Osteocyte (in vitro differentiated cells): ENCODE results near the gene PSMB5. TPM values are rescaled to one million over a fixed set of nuclear protein-coding genes. Genes with fewer than 3 reads are reported as not detected.

Source experiments
- DNase-seq: peaks from one replicate; pipeline ENCODE4 v3.0.0; 2021; ENCODE audit warnings: mixed read lengths; ENCODE audit not compliant: unreplicated experiment; ENCODE audit errors: extremely low spot score
- H3K27ac Mint-ChIP-seq: one replicate; pipeline ENCODE4 v1.8.0; 2021; ENCODE audit warnings: mild to moderate bottlenecking, mixed read lengths; ENCODE audit not compliant: unreplicated experiment
- H3K27me3 Mint-ChIP-seq: one replicate; pipeline ENCODE4 v1.8.0; 2021; ENCODE audit warnings: mixed read lengths; ENCODE audit not compliant: unreplicated experiment
- H3K36me3 Mint-ChIP-seq: one replicate; pipeline ENCODE4 v1.8.0; 2021; ENCODE audit warnings: mixed read lengths; ENCODE audit not compliant: unreplicated experiment
- H3K4me1 Mint-ChIP-seq: one replicate; pipeline ENCODE4 v1.8.0; 2021; ENCODE audit warnings: mixed read lengths; ENCODE audit not compliant: unreplicated experiment
- H3K4me3 Mint-ChIP-seq: one replicate; pipeline ENCODE4 v1.8.0; 2021; ENCODE audit warnings: mild to moderate bottlenecking, moderate library complexity, mixed read lengths; ENCODE audit not compliant: unreplicated experiment
- H3K9me3 Mint-ChIP-seq: one replicate; pipeline ENCODE4 v1.8.0; 2021; ENCODE audit warnings: mixed read lengths; ENCODE audit not compliant: unreplicated experiment
- CTCF ChIP-seq: fragments of 200-600 bp; sonication (generic); IDR thresholded peaks from 2 replicates; pipeline ENCODE4 v1.5.0; 2021; ENCODE audit warnings: antibody characterized with exemption, mild to moderate bottlenecking, moderate library complexity
- total RNA-seq: library from RNA; stranded (reverse); gene quantifications from 2 replicates; pipeline ENCODE4 v1.2.1, GENCODE V29; 2021

The PSMB5 gene
- total RNA-seq, 1 donor from 2014 or later = 147 TPM

- Mint-ChIP-seq H3K4me3 (no peak overlapping the region), H3K4me1 (peaks cover 15% of the 10 kb centered on the region), H3K27me3 (no peaks in the 10 kb centered on the region), H3K9me3 (no peaks in the 10 kb centered on the region), H3K27ac (peak overlapping the region; percentile 82), H3K36me3 (no peaks in the 10 kb centered on the region)
- DNase-seq = no peak
- no peak for TF ChIP-seq CTCF
Measured at GRCh38 chr14:23047034-23047634, 12.4 kb upstream of the PSMB5 start.

GRCh38 chr14:23045419-23046357 is 11.0 kb upstream of the PSMB5 start:
- Mint-ChIP-seq H3K4me1 (peaks cover 15% of the 10 kb centered on the region), H3K4me3 (no peak overlapping the region), H3K27me3 (no peaks in the 10 kb centered on the region), H3K36me3 (no peaks in the 10 kb centered on the region), H3K9me3 (no peaks in the 10 kb centered on the region), H3K27ac (no peak overlapping the region)
- no peak for DNase-seq
- no peak for TF ChIP-seq CTCF

- TF ChIP-seq CTCF = no peak
- Mint-ChIP-seq H3K4me3 (no peak overlapping the region), H3K27ac (no peak overlapping the region), H3K4me1 (peaks cover 15% of the 10 kb centered on the region), H3K27me3 (no peaks in the 10 kb centered on the region), H3K9me3 (no peaks in the 10 kb centered on the region), H3K36me3 (no peaks in the 10 kb centered on the region)
- no peak for DNase-seq
Measured at GRCh38 chr14:23044840-23045239, 10.1 kb upstream of the PSMB5 start.

GRCh38 chr14:23043754-23044153 is 9.1 kb upstream of the PSMB5 start:
- H3K36me3 Mint-ChIP-seq = no peaks in the 10 kb centered on the region
- H3K27me3 Mint-ChIP-seq = no peaks in the 10 kb centered on the region
- no peaks in the 10 kb centered on the region for H3K9me3 Mint-ChIP-seq
- H3K4me1 Mint-ChIP-seq = peaks cover 15% of the 10 kb centered on the region
- H3K27ac Mint-ChIP-seq = no peak overlapping the region
- DNase-seq = no peak
- no peak overlapping the region for H3K4me3 Mint-ChIP-seq
- no peak for TF ChIP-seq CTCF

GRCh38 chr14:23043145-23043544 is 8.4 kb upstream of the PSMB5 start:
- no peak overlapping the region for H3K27ac Mint-ChIP-seq
- no peaks in the 10 kb centered on the region for H3K27me3 Mint-ChIP-seq
- H3K4me3 Mint-ChIP-seq = no peak overlapping the region
- no peak for TF ChIP-seq CTCF
- no peaks in the 10 kb centered on the region for H3K9me3 Mint-ChIP-seq
- peaks cover 12% of the 10 kb centered on the region for H3K4me1 Mint-ChIP-seq
- H3K36me3 Mint-ChIP-seq = no peaks in the 10 kb centered on the region
- no peak for DNase-seq
